Glomerular visceral epithelial cell (primary cell): ENCODE results near the gene BCL2L12.

Experiments
- DNase-seq: peaks from one replicate; pipeline ENCODE4 v3.0.0-alpha.2; 2016; ENCODE audit errors: extremely low spot score

Gene BCL2L12

GRCh38 chr19:49642492-49643035 lies 23.2 kb upstream of the BCL2L12 start:
- DNase-seq: no peak

- no peak for DNase-seq
Measured at GRCh38 chr19:49643466-49643865, 22.3 kb upstream of the BCL2L12 start.

GRCh38 chr19:49645592-49645991 lies 20.1 kb upstream of the BCL2L12 start:
- DNase-seq: no peak

GRCh38 chr19:49645995-49646394 lies 19.7 kb upstream of the BCL2L12 start:
- DNase-seq: no peak

GRCh38 chr19:49646586-49646985 lies 19.1 kb upstream of the BCL2L12 start:
- no peak for DNase-seq

GRCh38 chr19:49651029-49651819 lies 14.5 kb upstream of the BCL2L12 start:
- DNase-seq: no peak

GRCh38 chr19:49651820-49652550 lies 13.7 kb upstream of the BCL2L12 start:
- DNase-seq: no peak

- no peak for DNase-seq
Measured at GRCh38 chr19:49652551-49653465, 12.9 kb upstream of the BCL2L12 start.

- DNase-seq: no peak
Measured at GRCh38 chr19:49653466-49653806, 12.3 kb upstream of the BCL2L12 start.

- no peak for DNase-seq
Measured at GRCh38 chr19:49654581-49654980, 11.2 kb upstream of the BCL2L12 start.

- no peak for DNase-seq
Measured at GRCh38 chr19:49655570-49656455, 9.9 kb upstream of the BCL2L12 start.

- DNase-seq: no peak
Measured at GRCh38 chr19:49656456-49657109, 9.2 kb upstream of the BCL2L12 start.

- no peak for DNase-seq
Measured at GRCh38 chr19:49657493-49658138, 8.1 kb upstream of the BCL2L12 start.

GRCh38 chr19:49658139-49658517 lies 7.6 kb upstream of the BCL2L12 start:
- DNase-seq: no peak

GRCh38 chr19:49658566-49659442 lies 6.9 kb upstream of the BCL2L12 start:
- no peak for DNase-seq

GRCh38 chr19:49660338-49660961 lies 5.3 kb upstream of the BCL2L12 start:
- DNase-seq: no peak

- DNase-seq: no peak
Measured at GRCh38 chr19:49662011-49662410, 3.7 kb upstream of the BCL2L12 start.

- DNase-seq: no peak
Measured at GRCh38 chr19:49663224-49663623, 2.5 kb upstream of the BCL2L12 start.
